Measurements from ENCODE around the gene ANO5. TPM values are rescaled to one million over a fixed set of nuclear protein-coding genes. Genes with fewer than 3 reads are reported as not detected.
"Not testable (repeated sequence)": the region's sequence is repeated elsewhere in the genome, so short reads cannot be mapped to it uniquely, and the experiment has no call there.

Gene ANO5
- total RNA-seq, 3 donors from 2014 or later, result 7.8 to 10.2 (median 9.9) TPM

- Histone ChIP-seq H3K4me1 (ENCODE audit: low read depth) (no peaks in the 10 kb centered on the region), H3K4me3 (no peak overlapping the region), H3K9me3 (no peaks in the 10 kb centered on the region), H3K36me3 (ENCODE audit: low read depth) (no peaks in the 10 kb centered on the region)
- no peak for TF ChIP-seq CTCF (IDR thresholded peaks at IDR 0.05)
- ATAC-seq (no peak), DNase-seq (no peak)
- intact Hi-C loops (cut with DNase I, micrococcal nuclease), result no loop called here
Observed at GRCh38 chr11:22234743-22235142, 41.9 kb downstream of the ANO5 start.

- Histone ChIP-seq H3K4me3 (no peak overlapping the region), H3K9me3 (no peaks in the 10 kb centered on the region), H3K36me3 (ENCODE audit: low read depth) (no peaks in the 10 kb centered on the region), H3K4me1 (ENCODE audit: low read depth) (no peaks in the 10 kb centered on the region)
- DNase-seq, result peak in 1 of 3 donors; percentile 38
- peak; percentile 36 for TF ChIP-seq CTCF (IDR thresholded peaks at IDR 0.05)
- ATAC-seq, result peak; percentile 73
- intact Hi-C loops (cut with DNase I, micrococcal nuclease), result no loop called here
Observed at GRCh38 chr11:22244986-22245592, 52.2 kb downstream of the ANO5 start.

GRCh38 chr11:22246992-22247391 lies 54.1 kb downstream of the ANO5 start:
- no peak for TF ChIP-seq CTCF (IDR thresholded peaks at IDR 0.05)
- no peaks in the 10 kb centered on the region for H3K36me3 ChIP-seq (ENCODE audit: low read depth)
- no peak for ATAC-seq
- H3K4me3 ChIP-seq, result no peak overlapping the region
- no peak for DNase-seq
- intact Hi-C loops (cut with DNase I, micrococcal nuclease), result no loop called here
- H3K4me1 ChIP-seq (ENCODE audit: low read depth), result no peaks in the 10 kb centered on the region
- no peaks in the 10 kb centered on the region for H3K9me3 ChIP-seq

GRCh38 chr11:22249871-22250270 lies 57.0 kb downstream of the ANO5 start:
- ATAC-seq (no peak), DNase-seq (no peak)
- Histone ChIP-seq H3K4me3 (no peak overlapping the region), H3K9me3 (no peaks in the 10 kb centered on the region), H3K4me1 (ENCODE audit: low read depth) (no peaks in the 10 kb centered on the region), H3K36me3 (ENCODE audit: low read depth) (no peaks in the 10 kb centered on the region)
- no peak for TF ChIP-seq CTCF (IDR thresholded peaks at IDR 0.05)
- intact Hi-C loops (cut with DNase I, micrococcal nuclease), result no loop called here

- no peaks in the 10 kb centered on the region for H3K36me3 ChIP-seq (ENCODE audit: low read depth)
- H3K9me3 ChIP-seq, result no peaks in the 10 kb centered on the region
- ATAC-seq (no peak), DNase-seq (no peak)
- intact Hi-C loops (cut with DNase I, micrococcal nuclease), result no loop called here
- H3K4me3 ChIP-seq, result no peak overlapping the region
- no peaks in the 10 kb centered on the region for H3K4me1 ChIP-seq (ENCODE audit: low read depth)
- no peak for TF ChIP-seq CTCF (IDR thresholded peaks at IDR 0.05)
Observed at GRCh38 chr11:22256876-22257275, 64.0 kb downstream of the ANO5 start.

GRCh38 chr11:22263613-22264012 lies 70.7 kb downstream of the ANO5 start:
- H3K9me3 ChIP-seq, result no peaks in the 10 kb centered on the region
- intact Hi-C loops (cut with DNase I, micrococcal nuclease), result no loop called here
- no peak overlapping the region for H3K4me3 ChIP-seq
- no peak for TF ChIP-seq CTCF (IDR thresholded peaks at IDR 0.05)
- no peaks in the 10 kb centered on the region for H3K4me1 ChIP-seq (ENCODE audit: low read depth)
- ATAC-seq, result no peak
- no peak for DNase-seq
- H3K36me3 ChIP-seq (ENCODE audit: low read depth), result no peaks in the 10 kb centered on the region

GRCh38 chr11:22268983-22269624 lies 76.2 kb downstream of the ANO5 start:
- H3K4me3 ChIP-seq; ATAC-seq; H3K4me1 ChIP-seq (ENCODE audit: low read depth); H3K9me3 ChIP-seq; intact Hi-C loops (cut with DNase I, micrococcal nuclease); H3K36me3 ChIP-seq (ENCODE audit: low read depth); DNase-seq: not testable (repeated sequence)
